Measurements from ENCODE around the gene PHETA1. TPM values are rescaled to one million over a fixed set of nuclear protein-coding genes. Genes with fewer than 3 reads are reported as not detected.

PHETA1 gene
- total and polyA plus RNA-seq, 5 donors, result 8.0 to 11.6 (median 9.1) TPM

DNA sequence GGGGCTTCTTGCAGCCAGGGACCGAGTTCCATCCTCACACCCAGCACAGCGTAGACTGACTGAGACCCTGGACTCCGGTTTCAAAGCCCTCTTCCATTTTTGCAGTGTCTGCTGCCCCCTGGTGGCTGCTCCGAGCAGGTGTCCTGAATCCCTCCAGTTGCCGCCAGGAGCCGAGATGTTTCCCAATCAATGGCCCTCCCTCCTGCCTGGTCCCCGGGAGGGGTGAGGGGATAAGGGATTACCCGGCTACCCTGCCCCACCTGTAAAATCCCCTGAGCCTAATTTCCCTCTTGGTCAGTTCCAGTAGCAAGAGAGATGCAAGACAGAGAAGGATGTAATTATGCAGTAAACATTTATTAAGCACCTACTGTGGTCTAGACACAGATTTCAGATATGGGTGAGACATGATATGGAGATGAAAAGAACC, 55.0 kb downstream of the PHETA1 start:
- peak; percentile 54 to 70 for ATAC-seq
- H3K27ac ChIP-seq (ENCODE audit: low read length), result no peak overlapping the region
- no peaks in the 10 kb centered on the region for H3K27me3 ChIP-seq (ENCODE audit: control insufficient read depth, insufficient read depth)
- DNase-seq, result peak; percentile 73 to 87 (median 84)
- H3K4me1 ChIP-seq (ENCODE audit: control insufficient read depth, insufficient read depth, low read length), result no peaks in the 10 kb centered on the region
- intact Hi-C loops (cut with DNase I), result loop anchor here in 3 of 4 donors (5.0 kb wide), 4 partner anchors 292 to 422 kb away; no protein-coding TSS in a partner anchor
- H3K9me3 ChIP-seq (ENCODE audit: control insufficient read depth, low read length), result no peaks in the 10 kb centered on the region
- no peak overlapping the region for H3K4me3 ChIP-seq (ENCODE audit: low read length)
- WGBS, result 1% methylated on average over 8 of the region's 8 CpGs

DNA sequence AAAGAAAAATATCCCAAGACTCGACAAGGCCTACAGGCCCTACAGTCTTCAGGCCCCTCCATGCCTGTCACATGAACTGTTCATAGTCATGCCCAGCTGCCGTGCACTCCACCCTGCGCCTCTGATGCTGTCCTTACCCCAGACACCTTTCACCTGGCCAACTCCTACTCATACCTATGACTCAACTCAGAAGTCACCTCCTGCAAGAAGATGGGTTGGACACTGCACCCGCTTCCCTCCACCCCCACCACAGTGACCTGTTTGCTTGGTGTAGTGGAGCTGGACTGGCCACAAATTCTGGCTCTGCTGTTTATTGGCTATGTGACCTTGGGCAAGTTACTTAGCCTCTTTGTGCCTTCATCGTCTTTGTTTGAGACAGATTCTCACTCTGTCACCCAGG, 56.2 kb downstream of the PHETA1 start:
- WGBS, result 83% methylated on average over 5 of the region's 5 CpGs
- Histone ChIP-seq H3K4me3 (ENCODE audit: low read length) (no peak overlapping the region), H3K27me3 (ENCODE audit: control insufficient read depth, insufficient read depth) (no peaks in the 10 kb centered on the region), H3K27ac (ENCODE audit: low read length) (no peak overlapping the region), H3K4me1 (ENCODE audit: control insufficient read depth, insufficient read depth, low read length) (no peaks in the 10 kb centered on the region), H3K9me3 (ENCODE audit: control insufficient read depth, low read length) (no peaks in the 10 kb centered on the region)
- intact Hi-C loops (cut with DNase I), result loop anchor here in 3 of 4 donors (5.0 kb wide), 4 partner anchors 290 to 420 kb away; no protein-coding TSS in a partner anchor
- ATAC-seq (no peak), DNase-seq (no peak)

DNA sequence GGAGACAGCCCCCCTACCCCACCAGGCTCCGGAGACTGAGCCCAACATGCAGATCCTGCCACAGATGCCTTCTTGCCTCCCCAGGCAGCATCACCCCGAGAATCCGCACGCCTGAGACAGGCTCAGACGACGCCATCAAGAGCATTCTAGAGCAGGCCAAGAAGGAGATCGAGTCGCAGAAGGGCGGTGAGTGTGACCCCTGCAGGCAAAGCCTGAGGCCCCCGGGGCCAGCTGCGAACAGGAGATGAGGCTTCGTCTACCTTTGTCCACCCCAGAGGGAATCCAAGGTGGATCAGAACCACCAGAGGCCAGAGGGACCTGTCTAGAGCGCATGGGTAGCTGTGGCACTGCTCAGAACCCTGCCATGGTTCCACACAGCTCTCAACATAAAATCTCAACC, 56.9 kb downstream of the PHETA1 start:
- no peaks in the 10 kb centered on the region for H3K9me3 ChIP-seq (ENCODE audit: control insufficient read depth, low read length)
- H3K27ac ChIP-seq (ENCODE audit: low read length), result no peak overlapping the region
- no peaks in the 10 kb centered on the region for H3K4me1 ChIP-seq (ENCODE audit: control insufficient read depth, insufficient read depth, low read length)
- H3K4me3 ChIP-seq (ENCODE audit: low read length), result no peak overlapping the region
- H3K27me3 ChIP-seq (ENCODE audit: control insufficient read depth, insufficient read depth), result no peaks in the 10 kb centered on the region
- no peak for DNase-seq
- WGBS, result 90% methylated on average over 13 of the region's 13 CpGs
- intact Hi-C loops (cut with DNase I), result loop anchor here in 3 of 4 donors (5.0 kb wide), 4 partner anchors 290 to 420 kb away; no protein-coding TSS in a partner anchor
- ATAC-seq, result no peak

DNA sequence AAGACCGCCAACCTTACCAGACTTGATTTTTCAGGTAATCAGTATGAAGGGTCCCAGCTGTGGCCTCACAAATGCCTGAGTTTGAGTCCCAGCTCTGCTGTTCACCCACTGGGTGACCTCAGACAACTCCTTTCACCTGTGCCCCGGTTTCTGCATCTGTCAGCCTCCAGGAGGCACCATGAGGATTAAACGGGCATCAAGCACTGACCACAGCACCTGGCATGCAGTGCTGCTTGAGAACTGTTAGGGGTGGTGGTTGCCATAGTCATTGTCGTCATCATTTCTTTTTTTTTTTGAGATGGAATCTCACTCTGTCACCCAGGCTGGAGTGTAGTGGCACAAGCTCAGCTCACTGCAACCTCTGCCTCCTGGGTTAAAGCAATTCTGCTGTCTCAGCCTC, 57.9 kb downstream of the PHETA1 start:
- H3K4me3 ChIP-seq (ENCODE audit: low read length), result no peak overlapping the region
- H3K27ac ChIP-seq (ENCODE audit: low read length), result no peak overlapping the region
- WGBS, result 70% methylated on average over 4 of the region's 4 CpGs
- H3K4me1 ChIP-seq (ENCODE audit: control insufficient read depth, insufficient read depth, low read length), result no peaks in the 10 kb centered on the region
- ATAC-seq (no peak), DNase-seq (no peak)
- H3K9me3 ChIP-seq (ENCODE audit: control insufficient read depth, low read length), result no peaks in the 10 kb centered on the region
- no peaks in the 10 kb centered on the region for H3K27me3 ChIP-seq (ENCODE audit: control insufficient read depth, insufficient read depth)
- intact Hi-C loops (cut with DNase I), result loop anchor here in 3 of 4 donors (5.0 kb wide), 4 partner anchors 289 to 419 kb away; no protein-coding TSS in a partner anchor

Other genes starting within 250 kb of the PHETA1 start
- gene SH2B3, start 36.8 kb upstream of the PHETA1 start, total RNA-seq, result 10 to 100 TPM; 24.9 to 31.2 (median 29.2) TPM
- gene SH2B3, start 36.8 kb upstream of the PHETA1 start, polyA plus RNA-seq, result 10.3 TPM
- 10 to 100 TPM; 51.2 to 57.2 (median 57.0) TPM for gene ATXN2, start 230.2 kb upstream of the PHETA1 start, total RNA-seq
- 27.4 TPM for gene ATXN2, start 230.2 kb upstream of the PHETA1 start, polyA plus RNA-seq

Data from right cardiac atrium (tissue), 5 donors.